Activated naive CD4-positive, alpha-beta T cell treated with anti-CD3 and anti-CD28 coated beads, Interleukin-2, amount 10 ng/mL, durations not matched to agents 7 days and 5 days (primary cell): ENCODE measurements around the gene NOP10.
"Not testable (repeated sequence)": the region's sequence is repeated elsewhere in the genome, so short reads cannot be mapped to it uniquely, and the experiment has no call there.

Experiments used
- CTCF ChIA-PET: fragments of 350-600 bp; sonication (Branson Sonifier 250); formaldehyde crosslinking; loops from one replicate; lab custom pipeline; 2021; ENCODE audit warnings: antibody characterized with exemption; lab: Charles Lee
- DNase-seq: peaks from one replicate; pipeline ENCODE4 v3.0.0-alpha.2; 2020
- H3K27ac Mint-ChIP-seq: one replicate; pipeline ENCODE4 v1.8.0; 2021; ENCODE audit warnings: mild to moderate bottlenecking, moderate library complexity, mixed read lengths
- H3K27me3 Mint-ChIP-seq: one replicate; pipeline ENCODE4 v1.8.0; 2021; ENCODE audit warnings: mild to moderate bottlenecking, mixed read lengths
- H3K36me3 Mint-ChIP-seq: one replicate; pipeline ENCODE4 v1.8.0; 2021; ENCODE audit warnings: mixed read lengths
- H3K4me1 Mint-ChIP-seq: one replicate; pipeline ENCODE4 v1.8.0; 2021; ENCODE audit warnings: mixed read lengths
- H3K4me3 Mint-ChIP-seq: one replicate; pipeline ENCODE4 v1.8.0; 2021; ENCODE audit warnings: mild to moderate bottlenecking, moderate library complexity, mixed read lengths
- H3K9me3 Mint-ChIP-seq: one replicate; pipeline ENCODE4 v1.8.0; 2021; ENCODE audit warnings: mixed read lengths

The NOP10 gene

DNA sequence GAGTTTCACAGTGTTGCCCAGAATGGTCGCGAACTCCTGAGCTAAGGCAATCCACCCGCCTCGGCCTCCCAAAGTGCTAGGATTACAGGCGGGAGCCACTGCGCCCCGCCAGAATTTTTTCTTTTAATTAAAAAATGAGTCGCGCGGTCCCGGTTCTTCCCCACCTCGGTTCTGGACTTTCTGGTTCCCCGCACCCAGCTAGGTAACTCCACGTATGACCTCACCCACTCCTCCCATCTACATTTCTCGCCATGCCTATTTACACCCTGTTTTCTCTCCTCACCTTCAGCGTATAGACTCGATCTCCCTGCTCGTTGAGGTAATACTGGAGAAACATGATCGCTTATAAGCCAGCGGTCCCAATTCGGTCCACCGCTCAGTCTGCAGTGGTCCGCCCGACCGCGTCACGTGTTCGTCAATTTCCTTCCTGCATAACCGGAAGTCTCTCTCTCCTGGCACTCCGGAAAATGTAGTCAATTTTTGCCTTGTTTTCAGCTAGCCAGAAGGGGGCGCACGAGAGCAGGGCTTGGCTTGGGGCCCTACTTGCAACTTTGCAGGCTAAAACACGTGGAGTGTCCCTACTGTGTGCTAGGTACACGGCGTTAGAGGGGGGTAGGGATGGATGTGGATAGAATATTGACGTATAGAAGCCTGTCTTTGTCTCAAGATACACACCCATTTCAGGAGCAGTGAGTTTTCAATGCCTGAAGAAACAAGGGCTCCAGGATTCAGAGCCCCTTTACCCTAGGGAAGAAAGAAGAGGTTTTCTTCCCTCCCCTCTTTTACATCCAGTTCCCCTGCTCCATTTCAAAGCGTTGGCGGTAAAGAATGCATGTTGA is at the start of gene NOP10, which contains the start of gene NUTM1:
NOP10 (minus strand) TSS at position 400 of the 839 bp plus-strand sequence; CDS start at position 337, 63 bp downstream.
NUTM1 (plus strand) TSS at position 579 of the 839 bp plus-strand sequence. CDS start 382 bp downstream, outside the sequence.
- peak; percentile 96 for DNase-seq
- Mint-ChIP-seq H3K36me3 (peaks cover 24% of the 10 kb centered on the region), H3K9me3 (no peaks in the 10 kb centered on the region), H3K27me3 (peaks cover 14% of the 10 kb centered on the region), H3K27ac (no peak within 1 kb of the TSS), H3K4me1 (peaks cover 24% of the 10 kb centered on the region), H3K4me3 (no peak within 1 kb of the TSS)
- CTCF ChIA-PET: interaction anchor here (0.6 to 4.3 kb wide), 12 partner anchors 12 to 245 kb away, joined by 3 to 49 read pairs (median 4); partner anchors contain the start of genes KATNBL1 and LPCAT4

DNA sequence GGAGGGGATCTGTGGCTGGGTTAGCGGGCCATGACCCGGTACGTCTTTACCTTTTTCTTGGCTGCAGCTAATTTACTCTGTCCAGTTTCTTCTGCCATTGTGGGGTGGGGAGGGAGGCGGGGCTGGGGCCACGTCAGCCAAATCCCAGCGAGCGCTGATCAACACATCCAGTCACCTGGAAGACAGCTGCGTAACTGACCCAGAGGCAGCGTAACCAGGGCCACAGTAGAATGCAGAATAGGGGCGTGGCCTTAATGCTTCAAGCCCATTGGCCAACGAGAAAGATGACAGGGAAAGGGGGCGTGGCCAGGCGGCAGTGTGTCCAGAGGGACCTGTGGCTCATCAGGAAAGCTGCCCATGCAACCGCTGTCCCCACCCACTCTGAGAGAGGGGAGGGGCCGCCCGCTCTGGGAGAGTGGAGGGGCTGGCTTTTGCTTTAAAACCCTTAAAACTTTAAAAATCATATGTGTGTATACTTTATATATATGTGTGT is 46.7 kb upstream of the NOP10 start:
- CTCF ChIA-PET, H3K9me3 Mint-ChIP-seq, H3K4me3 Mint-ChIP-seq: not testable (repeated sequence)

DNA sequence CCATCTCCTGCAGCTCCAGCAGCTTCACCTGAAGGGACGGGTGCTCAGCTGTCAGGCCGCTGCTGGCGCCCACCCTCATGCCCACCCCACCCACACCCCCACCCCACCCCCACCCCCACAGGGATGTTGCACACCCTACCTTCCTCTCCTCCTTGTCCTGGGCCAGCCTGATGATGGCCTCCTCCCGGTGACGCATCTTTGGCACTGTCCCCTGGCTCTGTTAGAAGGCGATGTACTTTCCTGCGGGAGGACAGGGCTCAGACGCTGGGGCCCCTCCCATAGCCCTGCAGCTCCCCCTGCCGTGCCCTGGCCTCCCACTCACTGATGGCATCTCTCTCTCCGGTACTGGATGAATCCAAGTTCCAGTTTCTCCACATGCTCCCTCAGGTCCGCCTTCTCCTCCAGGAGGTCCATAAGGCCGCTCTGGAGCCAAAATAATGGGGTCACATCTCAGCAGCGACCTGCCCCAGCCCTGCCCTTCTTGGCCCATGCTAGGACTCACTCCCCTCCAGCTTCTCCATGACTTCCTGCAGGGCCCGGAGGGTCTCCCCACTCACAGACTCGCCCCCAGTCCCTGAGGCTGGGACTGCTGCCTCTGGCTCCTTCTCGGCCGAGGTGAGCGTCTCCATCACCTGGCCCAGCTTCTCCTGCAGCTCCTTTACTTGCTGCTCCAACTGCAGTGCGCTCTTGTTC is 39.0 kb upstream of the NOP10 start:
- H3K27me3 Mint-ChIP-seq, CTCF ChIA-PET, H3K9me3 Mint-ChIP-seq, H3K4me3 Mint-ChIP-seq, H3K27ac Mint-ChIP-seq, H3K36me3 Mint-ChIP-seq, DNase-seq, H3K4me1 Mint-ChIP-seq: not testable (repeated sequence)

More for the DNA sequence above, 46.7 kb upstream of the NOP10 start:
- not testable (repeated sequence) for DNase-seq, H3K27me3 Mint-ChIP-seq, H3K27ac Mint-ChIP-seq, H3K4me1 Mint-ChIP-seq, H3K36me3 Mint-ChIP-seq

DNA sequence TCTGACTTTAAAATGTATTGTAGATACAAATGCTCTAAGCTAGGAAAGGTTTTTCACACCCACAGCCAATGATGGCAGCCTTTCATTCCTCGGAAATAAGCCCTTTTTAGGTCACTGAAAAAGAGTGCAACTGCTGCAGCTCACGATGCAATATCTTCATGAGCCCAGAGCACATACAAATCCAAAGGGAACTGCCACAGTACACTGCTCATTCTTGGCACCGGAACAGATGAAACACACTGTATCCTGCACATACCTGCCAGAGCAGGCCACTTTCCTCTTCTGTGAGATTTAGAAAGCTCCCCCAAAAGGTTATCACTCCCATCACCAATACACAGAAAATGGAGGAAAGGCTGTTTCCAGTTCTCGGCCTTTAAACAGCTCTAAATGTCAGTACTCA is 37.6 kb upstream of the NOP10 start:
- H3K27me3 Mint-ChIP-seq, CTCF ChIA-PET, H3K27ac Mint-ChIP-seq, H3K9me3 Mint-ChIP-seq, H3K4me3 Mint-ChIP-seq, H3K4me1 Mint-ChIP-seq, H3K36me3 Mint-ChIP-seq, DNase-seq: not testable (repeated sequence)

DNA sequence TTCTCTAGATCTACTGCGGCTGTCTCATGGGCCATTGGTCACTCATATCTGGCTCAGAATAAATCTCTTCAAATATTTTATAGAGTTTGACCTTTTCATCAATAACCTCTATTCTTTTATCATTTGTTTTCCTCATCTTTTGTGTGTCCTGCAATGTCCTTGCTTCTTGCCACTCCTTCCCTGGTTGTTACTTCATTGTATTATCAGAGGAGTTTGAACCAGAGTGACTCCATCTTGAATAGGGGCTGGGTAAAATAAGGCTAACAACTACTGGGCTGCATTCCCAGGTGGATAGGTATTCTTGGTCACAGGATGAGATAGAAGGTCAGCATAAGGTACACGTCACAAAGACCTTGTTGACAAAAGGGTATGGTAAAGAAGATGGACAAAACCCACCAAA is 33.9 kb upstream of the NOP10 start:
- Mint-ChIP-seq H3K36me3 (peaks cover 2% of the 10 kb centered on the region), H3K4me3 (no peak overlapping the region), H3K27me3 (no peaks in the 10 kb centered on the region), H3K27ac (no peak overlapping the region), H3K9me3 (no peaks in the 10 kb centered on the region), H3K4me1 (no peaks in the 10 kb centered on the region)
- CTCF ChIA-PET: interaction anchor here (1.0 kb wide), 1 partner anchor 9 kb away, joined by 3 read pairs; no protein-coding TSS in a partner anchor
- DNase-seq: no peak

DNA sequence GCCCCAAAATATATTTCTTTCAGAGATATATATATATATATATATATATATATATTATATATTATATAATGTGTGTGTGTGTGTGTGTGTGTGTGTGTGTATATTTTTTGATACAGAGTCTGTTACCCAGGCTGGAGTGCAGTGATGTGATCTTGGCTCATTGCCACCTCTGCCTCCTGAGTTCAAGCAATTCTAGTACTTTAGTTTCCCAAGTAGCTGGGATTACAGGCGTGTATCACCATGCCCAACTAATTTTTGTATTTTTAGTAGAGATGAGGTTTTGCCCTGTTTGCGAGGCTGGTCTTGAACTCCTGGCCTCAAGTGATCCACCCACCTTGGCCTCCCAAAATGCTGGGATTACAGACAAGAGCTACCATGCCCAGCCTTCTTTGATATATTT is 32.6 kb upstream of the NOP10 start:
- not testable (repeated sequence) for H3K4me1 Mint-ChIP-seq, H3K9me3 Mint-ChIP-seq, H3K36me3 Mint-ChIP-seq, H3K4me3 Mint-ChIP-seq, DNase-seq, H3K27ac Mint-ChIP-seq, H3K27me3 Mint-ChIP-seq
- CTCF ChIA-PET: interaction anchor here (1.0 kb wide), 1 partner anchor 212 kb away, joined by 4 read pairs; no protein-coding TSS in a partner anchor

DNA sequence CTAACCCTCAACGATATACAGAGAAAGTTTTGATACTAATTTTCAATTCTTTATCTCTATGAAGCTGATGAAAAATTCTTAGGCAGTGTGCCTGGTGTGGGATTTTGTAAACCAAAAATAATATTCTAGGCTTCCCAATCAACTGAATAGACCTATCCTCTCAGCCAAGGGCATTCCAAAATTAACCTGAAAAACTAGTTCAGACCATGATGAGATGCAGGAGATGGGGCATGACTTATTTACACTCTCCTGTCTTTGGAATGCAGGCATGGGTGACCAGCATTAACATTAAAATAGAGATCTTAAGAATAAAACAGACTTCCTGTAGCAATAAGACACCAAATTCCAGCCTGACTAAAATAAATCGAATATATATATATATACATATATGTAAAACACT is 31.9 kb upstream of the NOP10 start:
- H3K36me3 Mint-ChIP-seq: peaks cover 2% of the 10 kb centered on the region
- CTCF ChIA-PET: no interaction called here
- no peak overlapping the region for H3K4me3 Mint-ChIP-seq
- no peaks in the 10 kb centered on the region for H3K27me3 Mint-ChIP-seq
- H3K4me1 Mint-ChIP-seq: peaks cover 9% of the 10 kb centered on the region
- H3K9me3 Mint-ChIP-seq: peaks cover 2% of the 10 kb centered on the region
- no peak for DNase-seq
- H3K27ac Mint-ChIP-seq: no peak overlapping the region

DNA sequence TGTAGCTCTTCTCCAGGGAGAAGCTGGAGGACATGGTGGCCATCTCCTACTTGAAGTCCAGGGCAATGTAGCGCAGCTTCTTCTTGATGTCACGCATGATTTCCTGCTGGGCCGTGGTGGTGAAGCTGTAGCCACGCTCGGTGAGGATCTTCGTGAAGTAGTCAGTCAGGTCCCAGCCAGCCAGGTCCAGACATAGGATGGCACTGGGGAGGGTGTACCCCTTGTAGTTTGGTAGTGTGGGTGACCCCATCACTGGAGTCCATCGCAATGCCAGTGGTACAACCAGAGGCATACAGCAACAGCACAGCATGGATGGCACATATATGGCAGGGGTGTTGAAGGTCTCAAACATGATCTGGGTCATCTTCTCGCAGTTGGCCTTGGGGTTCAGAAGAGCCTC is 31.0 kb upstream of the NOP10 start:
- CTCF ChIA-PET: no interaction called here
- H3K9me3 Mint-ChIP-seq: peaks cover 2% of the 10 kb centered on the region

DNA sequence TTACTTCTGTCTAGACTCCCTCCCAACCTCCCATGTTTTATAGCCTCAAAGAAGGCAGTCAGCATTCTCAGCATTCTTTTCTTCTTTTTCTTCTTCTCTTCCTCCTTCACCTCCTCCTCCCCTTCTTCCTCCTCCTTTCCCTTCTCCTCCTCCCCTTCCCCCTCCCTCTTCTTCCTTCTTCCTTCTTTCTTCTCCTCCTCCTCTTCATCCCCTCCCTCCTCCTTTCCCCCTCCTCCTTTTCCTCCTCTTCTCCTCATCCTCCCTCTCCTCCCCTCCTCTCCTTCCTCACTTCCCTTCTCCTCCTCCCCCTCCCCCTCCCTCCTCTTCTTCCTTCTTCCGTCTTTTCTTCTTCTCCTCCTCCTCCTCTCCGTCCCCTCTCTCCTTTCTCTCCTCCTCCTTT is 27.7 kb upstream of the NOP10 start:
- Mint-ChIP-seq H3K27me3 (no peaks in the 10 kb centered on the region), H3K36me3 (no peaks in the 10 kb centered on the region), H3K4me1 (peaks cover 31% of the 10 kb centered on the region), H3K4me3 (no peak overlapping the region), H3K27ac (no peak overlapping the region), H3K9me3 (peaks cover 2% of the 10 kb centered on the region)
- no peak for DNase-seq
- CTCF ChIA-PET: no interaction called here

More for the DNA sequence above, 31.0 kb upstream of the NOP10 start:
- no peak for DNase-seq
- H3K27me3 Mint-ChIP-seq: no peaks in the 10 kb centered on the region
- no peak overlapping the region for H3K4me3 Mint-ChIP-seq
- H3K36me3 Mint-ChIP-seq: peaks cover 2% of the 10 kb centered on the region
- H3K27ac Mint-ChIP-seq: no peak overlapping the region
- peaks cover 13% of the 10 kb centered on the region for H3K4me1 Mint-ChIP-seq

DNA sequence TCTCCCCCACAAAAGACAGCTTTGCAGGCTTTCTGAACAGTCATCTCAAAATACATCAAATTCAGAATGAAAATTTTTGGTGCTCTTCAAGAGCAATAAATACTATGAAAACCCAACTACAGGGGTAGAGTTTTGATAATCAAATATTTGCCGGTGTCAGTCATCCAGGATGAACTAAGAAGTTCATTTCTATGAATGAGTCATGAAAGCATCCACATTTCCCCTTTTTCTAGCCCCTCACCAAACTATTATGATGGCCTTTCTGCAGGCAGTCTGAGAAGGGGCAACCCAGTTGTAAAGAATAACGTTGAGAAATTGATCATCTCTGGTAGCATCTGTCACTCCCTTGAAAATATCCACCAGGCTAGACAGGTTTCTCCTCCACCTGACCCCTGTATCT is 27.2 kb upstream of the NOP10 start:
- Mint-ChIP-seq H3K36me3 (no peaks in the 10 kb centered on the region), H3K9me3 (peaks cover 2% of the 10 kb centered on the region), H3K4me1 (peaks cover 36% of the 10 kb centered on the region), H3K27ac (no peak overlapping the region), H3K27me3 (no peaks in the 10 kb centered on the region), H3K4me3 (no peak overlapping the region)
- CTCF ChIA-PET: no interaction called here
- no peak for DNase-seq

DNA sequence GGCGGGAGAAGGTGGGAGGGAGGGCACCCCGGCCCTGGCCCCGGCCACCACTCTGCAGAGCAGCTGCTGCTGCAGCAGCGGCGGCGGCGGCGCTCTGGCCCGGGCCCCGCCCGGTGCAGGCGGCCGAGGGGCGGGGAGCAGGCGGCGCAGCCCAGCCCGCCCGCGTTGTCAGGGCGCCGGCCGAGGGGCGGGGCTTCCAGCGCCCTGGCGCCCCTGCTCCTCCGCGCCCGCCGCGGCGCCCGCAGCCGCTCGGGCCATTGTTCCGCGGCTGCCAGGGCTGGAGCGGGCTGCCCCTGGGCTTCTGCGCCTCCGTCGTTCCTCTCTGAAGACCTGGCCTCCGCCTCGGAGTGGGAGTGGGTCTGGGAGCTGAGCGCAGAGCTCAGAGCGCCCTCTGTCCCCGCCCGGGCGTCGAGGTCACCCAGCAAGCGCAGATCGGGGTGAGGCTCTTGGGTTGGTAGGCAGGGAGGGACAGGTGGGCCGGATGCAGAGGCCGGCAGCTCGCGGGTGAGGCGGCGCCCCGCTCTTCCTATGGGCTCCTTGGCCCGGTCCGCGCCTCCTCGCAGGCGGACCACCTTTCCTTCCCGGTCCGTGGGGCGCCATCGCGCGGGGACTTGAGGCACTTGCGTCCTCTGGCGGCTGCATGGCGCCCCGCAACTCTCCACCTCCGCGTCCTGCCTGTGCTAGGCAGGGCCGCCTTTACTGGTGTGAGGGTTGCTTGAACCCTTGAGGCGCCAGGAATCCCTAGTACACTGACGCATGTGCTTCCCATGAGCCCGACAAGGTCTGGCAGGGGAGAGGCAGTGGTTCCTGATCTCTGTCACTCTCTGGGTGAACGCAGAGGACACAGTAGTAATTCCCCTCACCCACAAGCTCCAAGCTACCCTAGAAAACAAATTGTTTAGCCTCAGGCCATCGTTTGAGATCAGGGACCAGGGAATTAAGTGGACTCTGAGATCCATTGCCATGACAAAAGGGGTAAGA is 24.5 kb upstream of the NOP10 start, which contains the start of gene LPCAT4:
LPCAT4 (minus strand) TSS at position 96 of the 981 bp plus-strand sequence. CDS start 96 bp downstream, outside the sequence.
- peaks cover 2% of the 10 kb centered on the region for H3K9me3 Mint-ChIP-seq
- H3K4me1 Mint-ChIP-seq: peaks cover 57% of the 10 kb centered on the region
- DNase-seq: peak; percentile 95
- peaks cover 12% of the 10 kb centered on the region for H3K36me3 Mint-ChIP-seq
- H3K27ac Mint-ChIP-seq: peak within 1 kb of the TSS; percentile 96
- H3K27me3 Mint-ChIP-seq: no peaks in the 10 kb centered on the region
- peak within 1 kb of the TSS; percentile 88 for H3K4me3 Mint-ChIP-seq
- CTCF ChIA-PET: interaction anchor here (0.7 to 4.1 kb wide), 33 partner anchors 8 to 304 kb away, joined by 3 to 49 read pairs (median 5); partner anchors contain the start of genes GOLGA8B, KATNBL1, NOP10 and NUTM1

DNA sequence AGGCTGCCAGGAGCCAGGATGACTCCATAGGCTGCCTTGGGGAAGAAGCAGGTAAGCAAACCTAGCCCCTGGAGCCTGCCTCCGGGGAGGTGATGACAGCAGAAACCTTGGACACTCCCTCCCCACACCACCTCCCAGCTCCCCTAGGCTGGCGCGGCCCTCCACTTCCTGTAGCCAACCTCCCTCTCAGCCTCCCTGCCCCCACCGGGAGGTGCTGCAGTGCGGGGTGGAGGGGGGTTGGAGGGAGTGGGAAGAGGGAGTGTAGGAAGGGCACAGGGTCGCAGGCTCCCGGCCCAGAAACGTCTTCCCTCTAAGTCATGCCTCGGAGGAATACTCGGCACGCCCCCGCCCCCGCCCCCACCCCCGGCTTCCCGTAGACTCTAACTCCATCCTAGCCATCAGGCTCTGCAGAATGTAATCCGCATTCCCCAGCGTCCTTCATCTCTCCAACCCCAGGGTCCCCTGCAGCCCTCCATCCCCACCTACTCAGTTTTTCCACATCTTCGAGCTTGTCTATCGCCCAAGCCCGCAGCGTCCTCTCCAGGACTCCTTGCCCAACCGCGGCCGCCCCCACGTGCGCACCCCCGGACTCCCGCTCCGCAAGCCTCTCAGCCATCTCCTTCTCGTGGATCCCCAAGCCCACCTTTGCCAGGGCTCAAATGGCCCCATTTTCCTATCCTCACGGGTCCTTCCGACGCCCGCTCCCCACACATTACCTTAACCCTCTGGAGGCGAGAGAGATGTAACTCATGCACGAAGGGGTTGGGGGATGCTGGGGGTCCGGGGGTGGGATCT is 23.5 kb upstream of the NOP10 start:
- H3K9me3 Mint-ChIP-seq: peaks cover under 1% of the 10 kb centered on the region
- H3K27ac Mint-ChIP-seq: peak overlapping the region; percentile 81
- CTCF ChIA-PET: interaction anchor here (0.7 to 4.1 kb wide), 23 partner anchors 10 to 304 kb away, joined by 3 to 49 read pairs (median 6); partner anchors contain the start of genes GOLGA8B, KATNBL1, NOP10 and NUTM1
- H3K4me1 Mint-ChIP-seq: peaks cover 58% of the 10 kb centered on the region
- peak overlapping the region; percentile 88 for H3K4me3 Mint-ChIP-seq
- peaks cover 20% of the 10 kb centered on the region for H3K36me3 Mint-ChIP-seq
- no peaks in the 10 kb centered on the region for H3K27me3 Mint-ChIP-seq
- peak; percentile 79 for DNase-seq
